Left lobe of liver (tissue), 2 donors: Measurements from ENCODE around the gene ARHGEF12. TPM values are rescaled to one million over a fixed set of nuclear protein-coding genes. Genes with fewer than 3 reads are reported as not detected.
A peak's percentile ranks its signal among the peaks of the same experiment; 100 is the strongest.

Experiments used
- ATAC-seq: fragments of 200-7000 bp; cut with Tn5 transposase; one replicate; pipeline ENCODE4 v1.9.1; 2020; ENCODE audit warnings: mild to moderate bottlenecking, moderate library complexity
- DNase-seq: peaks from one replicate; pipeline ENCODE4 v3.0.0-alpha.2; 2020; ENCODE audit warnings: low spot score
- total RNA-seq: library from RNA; stranded (reverse); gene quantifications from one replicate; pipeline ENCODE4 v1.2.1, GENCODE V29; 2021
- donor health status: DM: no; HTN: no; CAD: no; lungs with moderate emphysema.
- donor health status: DM: no; HTN: yes; CAD: no.

Gene ARHGEF12
- total RNA-seq, 1 donor from 2014 or later, result 68.7 TPM

DNA sequence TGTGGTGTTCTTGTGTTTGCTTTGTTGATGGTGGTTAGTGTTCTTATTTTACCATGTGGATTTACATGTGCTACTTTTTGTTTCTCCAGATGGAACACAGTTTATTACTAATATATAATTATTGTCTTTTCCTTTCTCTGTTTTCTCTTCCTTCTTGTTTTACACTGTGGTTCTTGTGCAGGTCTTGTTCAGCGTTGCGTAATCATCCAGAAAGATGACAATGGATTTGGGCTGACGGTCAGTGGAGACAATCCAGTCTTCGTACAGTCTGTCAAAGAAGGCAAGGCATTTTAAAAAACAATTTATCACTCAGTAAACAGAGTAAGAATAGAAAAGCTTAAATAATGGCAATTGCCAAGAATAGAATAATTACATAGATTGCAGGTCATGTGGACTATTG, 84.4 kb downstream of the ARHGEF12 start:
- DNase-seq (no peak), ATAC-seq (no peak)

DNA sequence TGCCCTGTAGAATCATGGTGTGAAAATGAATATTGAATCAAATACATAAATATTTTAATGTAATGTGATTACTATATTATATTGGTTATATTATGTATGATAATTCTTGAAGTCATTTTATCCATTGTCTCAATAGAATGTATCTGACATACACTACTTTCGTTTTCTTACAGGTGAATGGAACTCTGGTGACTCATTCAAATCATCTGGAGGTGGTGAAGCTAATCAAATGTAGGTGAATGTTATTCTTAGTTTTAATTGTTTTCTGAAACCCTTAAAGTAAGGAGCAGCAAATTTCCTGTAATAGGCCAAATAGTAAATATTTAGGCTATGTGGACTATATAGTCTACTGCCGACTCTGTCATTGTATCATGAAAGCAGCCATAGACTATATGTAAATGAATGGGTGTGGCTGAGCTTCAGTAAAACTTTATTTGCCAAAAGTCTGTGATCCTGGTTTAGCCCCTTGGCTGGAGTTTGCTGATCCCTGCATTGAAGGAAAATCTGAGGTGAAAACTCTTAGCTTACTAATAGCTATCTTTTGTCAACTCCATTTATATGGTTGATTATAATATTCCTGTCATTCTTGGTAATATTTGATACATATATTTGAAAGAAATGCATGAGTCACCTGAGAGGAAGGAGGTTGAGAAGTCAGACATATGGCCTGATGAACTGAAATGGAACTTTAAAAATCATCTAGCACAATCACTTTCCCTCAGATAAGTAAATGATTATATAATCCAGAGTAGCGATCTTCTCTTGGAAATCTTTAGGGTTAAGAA, 88.2 kb downstream of the ARHGEF12 start:
- ATAC-seq (peak; percentile 14), DNase-seq (no peak)

DNA sequence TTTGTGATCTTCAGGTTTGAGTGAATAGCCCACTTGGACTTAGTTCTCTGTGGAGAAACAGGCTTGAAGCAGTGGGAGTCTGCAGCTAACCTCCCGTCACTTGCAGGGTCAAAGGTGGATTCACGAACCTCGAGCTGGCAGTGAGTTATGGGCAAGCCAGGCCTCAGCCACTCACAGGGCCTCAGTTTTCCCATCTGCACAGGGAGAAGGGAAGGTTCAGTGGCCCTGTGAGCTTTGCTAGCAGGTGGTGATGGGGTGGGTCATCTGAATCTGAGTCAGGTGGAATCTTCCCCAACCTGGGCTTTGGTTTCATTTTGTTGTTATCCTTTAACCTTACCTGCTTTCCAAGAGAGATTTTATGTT, 88.7 kb downstream of the ARHGEF12 start:
- ATAC-seq (peak; percentile 92), DNase-seq (peak; percentile 57)

DNA sequence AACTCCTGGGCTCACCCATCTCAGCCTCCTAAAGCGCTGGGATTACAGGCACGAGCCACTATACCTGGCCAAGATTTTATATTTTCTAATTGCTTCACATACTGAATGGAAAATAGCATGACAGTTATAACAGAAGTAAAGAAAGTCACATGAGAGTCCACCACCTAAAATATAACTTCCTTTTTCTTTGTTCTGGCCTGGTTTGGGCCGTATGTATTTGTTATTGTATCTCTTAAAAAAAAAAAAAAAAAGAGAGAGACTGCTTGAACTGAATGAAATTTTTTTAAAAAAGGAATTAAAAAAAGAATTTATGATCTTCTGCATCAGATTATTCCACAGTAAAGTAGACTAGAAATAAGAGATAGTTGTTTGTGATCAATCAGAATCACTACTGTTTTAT, 89.3 kb downstream of the ARHGEF12 start:
- ATAC-seq, result no peak

DNA sequence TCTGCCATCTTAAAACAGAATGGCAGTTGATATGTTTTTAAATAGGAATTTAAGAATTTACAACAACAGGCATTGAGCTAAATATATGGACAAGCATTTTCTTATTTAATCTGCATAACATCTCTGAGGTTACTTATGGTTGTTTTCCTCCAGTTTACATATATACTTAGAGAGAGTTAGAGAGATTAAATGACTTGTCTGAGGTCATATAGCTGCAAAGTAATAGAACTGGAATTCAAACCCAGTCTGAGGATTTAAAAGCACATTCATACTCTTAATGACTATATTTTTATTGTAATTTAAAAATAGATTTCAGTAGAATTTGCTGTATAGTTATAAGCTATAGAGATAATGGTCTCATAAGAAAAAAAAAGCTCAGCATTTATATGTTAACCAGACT, 93.9 kb downstream of the ARHGEF12 start:
- ATAC-seq, result no peak
- no peak for DNase-seq

More for the DNA sequence above, 89.3 kb downstream of the ARHGEF12 start:
- no peak for DNase-seq

DNA sequence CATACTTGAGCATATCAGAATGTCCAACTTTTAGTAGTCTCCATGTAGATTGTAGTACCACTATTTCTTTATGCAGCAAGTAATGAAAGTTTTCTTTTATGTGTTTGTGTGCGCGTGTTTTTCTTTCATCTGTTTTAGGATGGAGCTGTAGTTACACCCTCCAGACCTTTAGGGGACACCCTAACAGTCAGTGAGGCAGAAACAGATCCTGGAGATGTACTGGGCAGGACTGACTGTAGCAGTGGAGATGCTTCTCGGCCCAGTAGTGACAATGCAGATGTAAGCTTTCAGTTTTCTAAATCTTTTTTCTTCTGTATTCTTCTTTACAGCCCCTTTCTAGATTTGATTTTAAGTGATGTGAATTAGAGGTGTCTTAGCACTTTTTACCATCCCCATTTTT, 95.4 kb downstream of the ARHGEF12 start:
- DNase-seq (no peak), ATAC-seq (no peak)

DNA sequence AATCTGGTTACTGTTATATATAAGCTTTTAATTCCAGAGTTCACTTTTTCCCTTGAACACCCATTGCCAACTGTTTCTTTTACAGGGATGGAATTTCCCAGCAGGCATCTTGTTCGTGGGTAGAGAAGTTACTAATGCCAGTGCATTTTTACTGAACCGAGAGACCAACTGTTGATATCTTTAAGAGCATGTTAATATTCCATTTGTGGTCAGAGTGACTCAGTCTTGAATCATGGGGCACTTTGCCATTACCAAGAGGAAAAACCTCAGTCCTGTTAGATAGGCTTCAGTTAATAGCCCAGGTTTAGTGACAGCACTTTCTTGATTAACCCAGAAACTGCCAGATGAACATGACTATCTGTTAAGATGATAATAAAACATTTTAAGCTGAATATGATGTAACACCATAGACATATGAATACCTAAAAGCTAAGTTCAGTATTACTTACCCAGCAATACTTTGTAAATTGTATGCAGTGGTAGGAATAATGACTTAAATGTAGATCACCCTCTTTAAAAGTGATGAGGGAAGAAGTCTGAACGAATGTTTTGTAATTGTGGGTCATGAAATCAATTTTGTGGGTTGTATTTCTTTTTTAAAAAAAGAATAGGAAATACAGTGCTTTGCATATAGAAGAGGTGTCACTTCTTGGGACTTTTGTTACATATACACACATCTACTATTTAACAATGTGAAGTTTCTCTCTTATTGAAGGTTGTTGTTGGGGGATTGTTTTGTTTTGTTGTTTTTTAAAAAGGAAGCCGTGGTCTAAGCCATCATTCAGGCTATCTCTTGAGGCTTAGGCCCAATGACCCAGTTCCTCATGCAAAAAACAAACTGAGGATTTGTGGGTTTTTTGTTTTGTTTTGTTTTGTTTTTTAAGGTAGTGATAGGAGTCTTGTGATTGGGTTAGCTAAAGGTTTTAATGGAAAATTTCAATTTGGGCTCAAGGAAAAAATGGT, 96.1 kb downstream of the ARHGEF12 start:
- no peak for ATAC-seq

DNA sequence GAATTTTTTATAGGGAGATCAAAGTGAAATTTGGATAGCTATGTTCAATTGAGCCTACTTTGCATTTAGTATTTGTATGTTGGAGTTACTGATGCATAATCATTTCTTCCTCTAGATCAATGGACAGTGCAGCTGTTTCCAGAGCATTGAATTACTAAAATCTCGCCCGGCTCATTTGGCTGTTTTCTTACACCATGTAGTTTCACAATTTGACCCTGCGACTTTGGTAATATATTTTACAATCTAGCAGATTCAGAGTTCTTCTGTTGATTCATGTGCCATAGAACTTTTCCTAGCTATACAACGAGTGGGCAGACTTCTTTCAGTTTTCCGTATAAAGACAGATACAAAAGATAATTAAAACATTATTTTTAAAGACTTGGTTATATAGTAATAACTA, 105.4 kb downstream of the ARHGEF12 start:
- peak; percentile 86 for ATAC-seq

More for the DNA sequence above, 96.1 kb downstream of the ARHGEF12 start:
- DNase-seq, result no peak

DNA sequence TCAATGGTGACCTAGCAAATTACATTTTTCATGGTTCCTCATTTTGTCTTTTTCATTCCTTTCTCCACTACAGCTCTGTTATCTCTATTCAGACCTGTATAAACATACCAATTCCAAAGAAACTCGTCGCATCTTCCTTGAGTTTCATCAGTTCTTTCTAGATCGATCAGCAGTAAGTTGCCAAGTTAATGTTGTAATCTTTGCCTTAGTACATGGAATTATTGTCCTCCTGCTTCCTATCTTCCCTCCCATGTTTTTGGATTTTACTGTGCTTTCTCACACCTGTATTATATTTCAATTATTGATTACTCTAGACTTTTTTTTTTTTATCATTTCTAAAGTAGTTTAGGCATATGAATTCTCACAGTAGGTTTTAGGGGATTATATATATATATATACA, 105.8 kb downstream of the ARHGEF12 start:
- DNase-seq, result no peak
- ATAC-seq, result peak; percentile 68

More for the DNA sequence above, 105.4 kb downstream of the ARHGEF12 start:
- DNase-seq, result no peak

DNA sequence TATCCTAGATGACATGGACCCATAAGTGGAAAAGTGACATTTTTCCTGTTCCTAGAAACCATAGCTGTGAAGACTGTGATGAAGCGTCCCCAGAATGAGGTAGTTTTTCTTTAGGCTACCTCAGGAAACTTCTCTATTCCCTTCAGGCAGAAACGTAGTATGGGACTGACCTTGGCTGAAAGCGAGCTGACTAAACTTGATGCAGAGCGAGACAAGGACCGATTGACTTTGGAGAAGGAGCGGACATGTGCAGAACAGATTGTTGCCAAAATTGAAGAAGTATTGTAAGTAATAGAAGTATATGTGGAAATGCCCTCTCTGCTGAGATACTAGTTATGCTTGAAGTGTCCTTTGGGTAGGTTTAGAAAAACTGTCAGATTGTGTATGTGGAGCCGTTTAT, 110.6 kb downstream of the ARHGEF12 start:
- ATAC-seq, result no peak

DNA sequence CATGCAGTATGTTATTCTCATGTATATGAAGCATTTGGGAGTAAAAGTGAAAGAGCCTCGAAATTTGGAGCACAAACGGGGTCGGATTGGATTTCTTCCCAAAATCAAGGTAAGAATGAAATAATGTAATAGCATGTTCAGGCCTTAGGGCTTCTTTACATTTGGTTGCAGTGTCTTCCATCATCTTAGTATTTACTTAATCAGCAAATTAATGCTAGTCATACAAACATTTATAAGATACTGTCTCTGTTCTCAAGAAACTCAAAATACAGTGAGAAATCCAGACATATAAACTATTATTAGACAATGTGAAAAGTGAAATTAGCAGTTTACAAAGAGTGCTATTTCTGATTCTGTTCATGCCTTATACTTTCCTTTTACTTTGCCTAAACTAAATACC, 112.0 kb downstream of the ARHGEF12 start:
- DNase-seq (no peak), ATAC-seq (no peak)

More for the DNA sequence above, 110.6 kb downstream of the ARHGEF12 start:
- no peak for DNase-seq

DNA sequence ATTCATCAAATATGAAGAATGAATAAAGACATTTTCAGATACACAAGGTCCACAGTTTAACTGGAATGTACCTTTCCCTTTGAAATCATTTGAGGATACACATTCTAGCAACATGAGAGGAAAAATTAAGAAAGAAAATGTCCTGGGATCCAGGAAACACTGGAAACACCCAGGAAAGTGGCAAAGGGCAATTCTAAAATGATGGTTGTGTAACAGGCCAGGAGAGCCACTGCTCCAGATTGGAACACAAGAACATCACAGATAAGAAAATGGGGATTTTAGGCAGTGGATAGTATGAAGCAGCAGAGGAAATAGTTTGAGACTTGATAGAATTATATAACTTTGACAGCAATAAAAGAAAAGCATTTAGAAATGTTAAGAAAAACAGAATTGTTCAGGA, 119.3 kb downstream of the ARHGEF12 start:
- DNase-seq (no peak), ATAC-seq (peak; percentile 70)

DNA sequence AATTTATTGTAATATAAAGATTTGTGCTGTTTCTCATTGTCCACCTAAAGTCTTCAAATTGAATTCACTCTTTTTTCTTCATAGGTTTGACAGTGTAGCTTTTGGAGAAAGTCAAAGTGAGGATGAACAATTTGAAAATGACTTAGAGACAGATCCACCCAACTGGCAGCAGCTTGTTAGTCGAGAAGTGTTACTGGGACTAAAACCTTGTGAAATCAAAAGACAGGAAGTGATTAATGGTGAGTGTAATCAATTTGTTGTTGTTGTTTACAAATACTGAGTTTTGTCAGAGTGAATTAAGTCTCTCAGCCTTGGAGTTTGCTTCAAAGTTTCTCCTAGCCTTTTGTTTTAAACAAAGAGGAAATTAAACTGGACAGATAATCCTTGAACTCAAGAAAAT, 121.8 kb downstream of the ARHGEF12 start:
- DNase-seq (no peak), ATAC-seq (no peak)

DNA sequence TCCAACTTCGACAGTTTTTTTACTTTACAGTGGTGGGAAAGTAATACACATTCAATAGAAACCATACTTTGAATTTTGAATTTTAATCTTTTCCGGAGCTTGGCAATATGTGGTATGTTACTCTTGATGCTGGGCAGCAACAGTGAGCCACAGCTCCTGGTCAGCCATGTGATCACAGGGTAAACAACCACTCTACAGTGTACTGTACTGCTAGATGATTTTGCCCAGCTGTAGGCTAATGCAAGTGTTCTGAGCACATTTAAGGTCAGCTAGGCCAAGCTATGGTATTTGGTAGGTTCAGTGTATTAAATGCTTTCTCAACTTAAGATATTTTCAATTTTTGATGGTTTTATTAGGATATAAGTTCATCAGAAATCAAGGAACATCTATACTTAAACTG, 126.6 kb downstream of the ARHGEF12 start:
- ATAC-seq, result no peak
- DNase-seq, result no peak

DNA sequence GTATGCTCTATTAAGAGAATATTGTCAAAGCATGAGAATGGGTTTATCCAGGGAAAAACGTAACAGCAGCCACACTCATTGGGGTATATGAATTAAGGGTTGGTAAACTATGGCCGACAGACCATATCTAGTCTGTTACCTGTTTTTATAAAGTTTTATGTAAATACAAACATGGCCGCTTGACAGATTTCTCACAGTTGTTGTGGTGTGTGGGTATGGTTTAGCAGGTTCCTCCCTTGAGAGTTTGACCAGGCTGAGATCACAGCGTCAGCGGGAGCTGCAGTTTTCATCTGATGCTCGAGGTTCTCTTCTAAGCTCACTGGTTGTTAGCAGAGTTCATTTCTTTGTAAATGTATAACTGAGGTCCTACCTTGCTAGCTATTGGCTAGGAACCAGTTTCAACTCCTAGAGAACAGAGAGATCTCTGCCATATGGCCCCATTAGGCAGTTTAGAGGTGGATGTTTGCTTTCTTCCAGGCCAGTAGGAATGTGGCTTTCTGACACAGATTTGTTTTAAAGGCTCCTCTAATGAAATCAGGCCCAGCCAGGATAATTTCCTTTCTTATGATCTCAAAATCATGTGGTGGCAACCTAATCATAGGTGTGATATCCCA, 129.8 kb downstream of the ARHGEF12 start:
- ATAC-seq (no peak), DNase-seq (no peak)

DNA sequence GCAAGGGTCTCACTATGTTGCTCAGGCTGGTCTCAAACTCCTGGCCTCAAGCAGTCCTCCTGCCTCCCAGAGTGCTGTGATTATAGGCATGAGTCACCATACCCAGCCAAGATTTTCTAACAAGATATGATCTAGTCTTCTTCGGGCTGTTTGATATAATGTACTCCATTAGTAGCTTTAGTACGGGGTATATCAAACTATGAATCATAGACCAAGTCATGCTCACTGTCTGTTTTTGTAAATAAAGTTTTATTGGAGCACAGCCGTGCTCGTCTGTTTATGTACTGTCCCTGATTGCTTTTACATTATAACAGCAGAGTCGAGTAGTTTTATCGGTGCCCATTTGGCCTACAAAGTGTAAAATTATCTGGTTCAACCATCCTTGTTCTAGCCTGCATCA, 131.4 kb downstream of the ARHGEF12 start:
- no peak for DNase-seq
- no peak for ATAC-seq

DNA sequence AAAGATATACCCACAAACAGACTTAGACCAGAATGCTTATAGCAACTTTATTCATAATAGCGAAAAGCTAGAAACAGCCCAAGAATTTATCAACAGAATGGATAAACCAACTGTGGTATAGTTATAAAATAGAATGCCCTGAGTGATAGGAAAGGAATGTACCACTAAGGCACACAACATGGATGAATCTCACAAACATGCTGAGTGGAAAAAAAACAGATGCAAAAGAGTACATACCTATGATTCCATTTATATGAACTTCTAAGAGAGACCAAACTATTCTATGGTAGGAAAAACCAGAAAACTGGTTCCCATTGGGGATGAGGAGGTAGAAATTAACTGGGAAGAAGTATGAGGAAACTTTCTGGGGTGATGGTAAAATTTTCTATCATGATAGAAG, 134.9 kb downstream of the ARHGEF12 start:
- ATAC-seq, result no peak
- DNase-seq, result no peak

DNA sequence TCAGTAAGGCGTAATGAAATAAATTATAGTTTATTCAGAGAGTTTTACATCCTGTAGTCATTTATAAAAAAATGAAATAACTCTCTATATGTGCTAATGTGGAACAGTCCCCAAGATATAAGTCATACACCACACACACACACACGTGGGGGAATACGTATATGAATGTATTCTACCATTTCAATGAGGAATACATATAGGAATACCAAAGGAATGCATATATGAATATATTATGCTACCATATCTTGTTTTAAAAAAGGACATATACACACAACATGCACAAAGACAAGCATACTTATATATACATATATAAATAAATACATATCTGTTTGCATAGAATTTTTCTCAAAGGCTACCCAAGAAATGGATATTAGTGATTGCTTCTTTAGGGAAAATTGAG, 135.8 kb downstream of the ARHGEF12 start:
- no peak for DNase-seq
- no peak for ATAC-seq

DNA sequence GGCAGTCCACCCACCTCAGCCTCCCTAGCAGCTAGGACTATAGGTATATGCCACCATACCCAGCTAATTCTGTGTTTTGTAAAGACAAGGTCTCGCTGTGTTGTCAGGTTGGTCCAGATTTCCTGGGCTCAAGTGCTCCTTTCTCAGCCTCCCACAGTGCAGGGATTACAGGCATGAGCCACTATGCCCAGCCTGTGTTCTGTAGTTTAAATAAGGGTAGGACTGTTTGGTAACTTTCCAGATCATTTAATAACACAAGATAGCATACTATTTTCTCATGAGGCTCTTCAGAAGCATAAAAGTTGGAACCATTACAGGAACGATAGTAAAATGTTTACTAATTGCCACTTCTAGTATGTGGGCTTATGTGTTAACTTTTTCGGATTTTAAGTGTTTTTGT, 137.3 kb downstream of the ARHGEF12 start:
- DNase-seq (no peak), ATAC-seq (no peak)

DNA sequence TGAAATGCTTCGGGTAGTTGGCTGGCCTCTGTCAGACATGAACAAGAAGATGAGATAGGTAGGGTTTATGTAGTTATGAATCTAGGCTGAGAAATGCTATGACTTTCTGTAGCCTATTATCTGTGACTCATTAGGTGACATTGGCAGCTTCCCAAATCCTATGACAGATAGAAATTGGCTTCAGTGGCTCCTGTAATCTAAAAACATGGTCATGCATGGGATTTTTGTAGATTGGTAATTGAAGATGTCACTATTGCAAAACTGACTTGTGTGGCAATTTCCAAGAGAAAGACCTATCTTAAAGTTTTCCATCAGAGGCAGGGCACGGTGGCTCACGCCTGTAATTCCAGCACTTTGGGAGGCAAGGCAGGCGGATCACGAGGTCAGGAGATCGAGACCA, 145.9 kb downstream of the ARHGEF12 start:
- ATAC-seq (no peak), DNase-seq (no peak)

DNA sequence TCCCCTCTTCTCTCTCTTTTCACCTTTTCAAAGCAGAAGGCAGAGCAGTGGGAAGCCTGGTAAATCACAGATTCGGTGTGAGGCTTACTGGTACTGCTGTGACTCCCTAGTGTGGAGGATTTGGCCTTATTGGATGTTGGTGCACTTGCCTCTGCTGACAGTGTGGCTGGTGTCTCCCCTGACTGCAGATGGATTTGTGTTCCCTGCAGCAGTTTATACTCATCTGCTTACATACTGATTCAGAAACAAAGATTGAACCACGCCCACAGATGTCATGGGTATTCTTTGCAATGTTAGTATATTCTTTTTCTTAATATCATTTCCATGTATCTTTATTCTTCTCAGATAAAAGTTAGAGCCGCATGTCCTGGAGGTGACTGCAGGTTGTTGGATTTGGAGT, 148.5 kb downstream of the ARHGEF12 start:
- no peak for DNase-seq
- ATAC-seq, result no peak

DNA sequence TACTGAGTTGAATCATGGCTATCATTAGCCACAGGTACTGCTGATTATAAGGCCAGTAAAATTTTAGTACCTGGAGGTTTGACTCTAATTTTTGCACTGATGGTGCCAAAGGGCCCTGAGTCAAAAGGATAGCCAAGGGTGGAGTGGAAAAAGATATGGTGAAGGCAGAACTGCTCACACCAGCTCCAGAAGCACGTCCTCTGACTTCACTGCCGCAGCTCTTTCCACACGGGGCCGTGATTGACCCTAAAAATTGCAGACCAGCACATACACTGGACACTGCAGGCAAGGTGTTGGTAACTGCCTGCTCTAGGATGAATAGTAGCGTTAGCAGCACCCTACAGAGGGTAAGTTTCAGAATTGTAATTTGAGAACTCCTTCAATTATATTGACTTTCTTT, 149.9 kb downstream of the ARHGEF12 start:
- ATAC-seq (no peak), DNase-seq (no peak)
